NOMO-1 treated with DMSO at 0.1 percent for 48 hours (cell line): ENCODE measurements around the gene ATRNL1.
"Not testable (repeated sequence)": the region's sequence is repeated elsewhere in the genome, so short reads cannot be mapped to it uniquely, and the experiment has no call there.

Experiments used
- DNase-seq: peaks from one replicate; lab custom pipeline; 2025; ENCODE audit not compliant: unreplicated experiment; lab: John Stamatoyannopoulos, UW

ATRNL1 gene

DNA sequence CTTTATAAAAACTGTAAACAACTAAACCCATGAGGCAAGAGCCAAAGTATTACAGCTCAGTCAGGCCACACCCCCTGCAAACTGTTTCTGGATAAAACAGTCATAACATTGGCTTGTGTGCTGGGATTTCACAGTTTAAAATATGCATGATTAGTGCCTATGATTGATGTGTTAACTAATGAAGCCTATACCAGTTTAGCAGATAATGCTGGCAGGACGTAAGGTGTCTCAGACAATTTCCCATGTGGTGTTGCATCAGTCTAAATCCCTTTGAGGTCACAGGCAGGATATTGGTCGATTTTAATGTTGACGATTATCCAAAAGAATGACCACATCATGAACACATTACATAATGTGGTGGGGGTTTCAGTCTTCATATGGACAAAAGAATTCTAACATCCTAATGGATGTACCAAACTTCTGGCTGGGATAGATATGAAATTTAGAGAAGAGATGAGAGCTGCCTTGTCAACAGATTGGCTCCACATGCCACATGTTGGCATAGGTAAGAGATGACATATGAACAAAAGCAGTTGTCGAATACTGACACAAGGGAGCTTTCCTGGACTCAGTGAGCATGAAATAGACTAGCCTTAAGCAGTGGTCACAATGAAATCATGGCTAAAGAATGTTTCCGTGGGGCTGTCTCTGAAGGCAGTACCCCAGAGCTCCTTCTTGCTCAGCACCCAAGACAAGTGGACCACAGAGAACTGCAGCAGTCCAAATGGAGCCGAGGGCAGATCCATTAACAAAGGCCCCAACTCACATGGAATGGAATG is 734.3 kb downstream of the ATRNL1 start:
- DNase-seq = no peak

DNA sequence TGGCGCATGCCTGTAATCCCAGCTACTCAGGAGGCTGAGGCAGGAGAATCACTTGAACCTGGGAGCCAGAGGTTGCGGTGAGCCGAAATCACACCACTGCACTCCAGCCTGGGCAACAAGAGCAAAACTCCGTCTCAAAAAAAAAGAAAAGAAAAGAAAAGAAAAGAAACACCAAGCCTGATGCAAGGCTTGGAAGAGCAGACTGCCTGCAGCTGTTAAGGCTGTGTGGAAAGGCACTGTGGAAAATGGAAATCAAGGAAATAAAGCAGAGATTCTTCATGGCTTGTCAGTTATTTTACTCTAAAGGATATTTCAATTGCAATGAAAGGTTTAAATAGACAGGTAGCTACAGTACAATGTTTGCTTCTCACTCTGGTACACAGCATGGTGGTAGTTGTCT is 735.0 kb downstream of the ATRNL1 start:
- not testable (repeated sequence) for DNase-seq

DNA sequence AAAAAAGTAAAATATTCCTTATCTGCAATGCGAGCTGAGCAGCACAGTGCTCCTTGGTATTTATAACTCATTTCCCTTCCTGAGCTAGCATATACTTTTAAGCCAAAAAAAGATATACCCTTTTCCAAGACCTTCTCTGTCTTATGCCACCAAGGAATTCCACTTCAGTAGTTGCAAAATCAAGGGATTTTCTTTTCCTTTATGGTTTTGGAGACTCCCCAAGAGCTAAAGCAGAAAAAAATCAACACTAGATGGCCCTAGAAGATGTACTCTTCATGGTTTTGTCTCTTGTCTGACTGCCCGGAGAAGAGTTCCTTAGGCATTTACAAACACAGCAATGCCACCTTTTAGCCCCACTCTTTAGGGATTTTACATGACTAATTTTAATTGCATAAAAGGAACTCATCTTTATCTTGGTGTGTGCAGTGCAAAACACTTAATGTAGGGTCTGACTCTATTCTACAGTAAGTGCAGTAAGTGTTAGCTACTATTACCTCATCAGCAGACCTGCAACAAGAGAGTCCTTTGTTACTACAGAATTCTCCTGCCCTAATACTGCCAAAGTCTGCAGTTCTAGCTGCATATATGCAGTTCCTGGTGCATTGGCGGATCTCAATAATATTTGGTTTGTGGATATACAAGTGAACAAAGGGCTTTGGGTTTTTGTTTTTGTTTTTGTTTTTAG is 736.5 kb downstream of the ATRNL1 start:
- DNase-seq = no peak

DNA sequence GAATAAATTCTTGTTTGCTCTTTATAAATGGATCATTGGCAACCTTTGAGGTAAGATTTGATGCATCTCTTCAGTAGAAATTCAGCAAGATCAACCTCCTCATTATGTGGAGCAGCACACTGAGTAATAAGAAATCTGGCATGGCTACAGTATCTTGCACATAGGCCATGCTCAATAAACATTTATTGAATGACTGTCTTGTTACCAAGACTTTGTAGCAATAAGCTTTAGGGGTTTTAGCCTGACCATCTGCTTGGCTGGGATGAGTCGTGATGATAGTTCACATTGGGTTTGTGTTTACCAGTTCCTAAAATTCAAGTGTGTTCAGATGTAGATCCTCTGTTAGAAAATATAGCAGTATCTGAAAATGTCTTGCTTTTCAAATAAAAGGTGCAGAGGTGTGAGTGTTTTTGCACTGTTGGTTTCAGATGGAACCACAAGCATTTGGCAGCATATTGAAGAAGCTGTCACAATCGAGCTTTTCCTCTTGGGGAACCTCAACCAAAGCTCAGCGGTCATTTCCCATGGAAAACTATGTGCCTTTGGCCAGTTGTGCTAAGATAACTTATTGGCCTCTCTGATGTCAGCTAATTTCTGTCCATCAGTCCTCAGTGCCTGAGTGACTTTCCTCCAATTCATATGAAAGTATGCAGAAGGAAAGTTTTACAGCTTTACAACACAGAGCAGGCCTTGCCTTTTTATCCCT is 737.3 kb downstream of the ATRNL1 start:
- no peak for DNase-seq

DNA sequence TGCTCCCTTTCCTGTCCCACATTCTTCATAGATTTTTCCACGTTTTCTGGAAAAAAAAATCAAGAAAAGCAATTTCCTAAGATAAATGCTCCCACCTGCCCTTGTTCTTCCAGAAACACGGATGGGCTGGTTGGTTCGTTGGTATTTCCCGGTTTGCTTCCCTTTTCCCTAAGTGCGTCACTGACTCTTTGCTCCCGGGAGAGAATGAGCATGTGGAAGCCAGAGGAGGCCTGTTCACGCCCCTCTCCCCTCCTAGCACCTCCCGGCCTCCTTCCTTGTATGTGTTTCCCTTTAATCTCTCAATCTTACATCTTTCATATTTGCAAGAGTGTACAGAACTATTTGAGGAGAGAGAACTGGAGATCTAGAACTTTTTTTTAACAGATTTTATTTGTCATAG is 737.9 kb downstream of the ATRNL1 start:
- DNase-seq = no peak

DNA sequence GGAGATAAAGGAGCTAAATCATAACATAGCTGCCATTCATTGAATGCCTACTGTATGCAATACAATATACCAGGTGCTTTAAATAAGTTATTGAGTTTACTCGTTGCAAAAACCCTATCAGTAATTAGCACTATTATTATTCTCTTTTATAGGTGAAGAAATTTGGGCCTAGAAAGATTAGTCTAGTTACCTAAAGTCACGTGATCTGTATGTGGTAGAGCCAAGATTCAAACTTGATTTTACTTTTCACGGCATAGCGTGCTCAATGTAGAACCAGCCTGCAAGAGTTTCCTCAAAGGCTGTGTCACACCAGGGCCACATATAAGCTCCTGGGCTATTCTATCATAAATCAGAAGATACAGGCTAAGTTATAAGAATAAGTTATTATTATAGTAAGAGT is 740.0 kb downstream of the ATRNL1 start:
- DNase-seq = no peak

DNA sequence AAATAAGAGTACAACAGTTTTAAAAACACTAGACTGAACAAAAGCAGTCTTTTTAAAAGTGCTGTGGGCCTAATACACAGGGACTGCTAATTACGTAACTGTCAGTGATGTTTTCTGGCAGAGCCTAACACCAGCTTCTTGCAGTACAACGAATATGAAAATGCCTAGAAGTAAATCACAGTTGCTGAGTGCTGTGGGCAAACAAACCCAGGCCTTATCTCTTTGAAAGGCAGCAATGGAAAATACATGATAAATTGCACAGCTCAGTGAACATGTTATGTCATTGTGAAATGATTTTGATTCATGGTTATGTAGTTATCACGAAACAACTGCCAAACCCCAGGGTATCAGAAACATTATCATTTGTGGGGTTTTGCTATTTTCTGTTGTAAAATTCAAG is 751.4 kb downstream of the ATRNL1 start:
- DNase-seq = no peak

DNA sequence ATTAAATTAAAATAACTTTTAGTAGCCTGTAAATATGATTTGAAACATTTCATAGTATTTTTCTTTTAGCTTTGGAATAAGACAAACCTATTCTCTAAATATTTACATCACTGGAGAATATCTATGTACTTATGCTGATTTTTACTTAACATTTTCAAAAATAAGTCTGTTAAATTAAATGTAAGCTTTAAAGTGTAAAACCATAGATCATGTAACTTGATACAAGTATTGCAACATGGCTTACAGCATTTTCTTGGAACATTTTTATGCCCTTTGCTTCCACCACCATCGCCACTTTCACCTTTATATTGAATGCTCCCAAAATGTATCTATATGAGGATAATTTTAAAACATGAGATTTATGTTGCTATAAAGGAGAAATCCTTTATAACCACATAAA is 752.8 kb downstream of the ATRNL1 start:
- no peak for DNase-seq

DNA sequence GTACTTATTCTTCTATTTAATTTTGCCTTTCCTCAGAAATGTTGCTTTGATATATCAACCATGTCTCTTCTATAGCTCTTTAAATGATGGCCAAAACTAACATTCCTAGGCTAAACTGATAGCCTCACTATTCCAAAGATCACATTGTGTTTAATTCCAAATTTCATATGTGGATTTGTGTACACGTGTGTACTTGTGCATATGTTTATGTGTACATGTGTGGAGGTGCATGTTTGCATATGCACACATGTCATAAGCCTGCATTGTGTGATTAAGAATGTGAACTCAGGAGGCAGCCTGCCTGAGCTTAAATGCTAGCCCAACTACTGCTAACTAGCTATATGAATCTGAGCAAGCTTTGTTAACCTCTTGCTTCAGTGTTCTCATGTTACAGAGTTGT is 753.4 kb downstream of the ATRNL1 start:
- DNase-seq = no peak

DNA sequence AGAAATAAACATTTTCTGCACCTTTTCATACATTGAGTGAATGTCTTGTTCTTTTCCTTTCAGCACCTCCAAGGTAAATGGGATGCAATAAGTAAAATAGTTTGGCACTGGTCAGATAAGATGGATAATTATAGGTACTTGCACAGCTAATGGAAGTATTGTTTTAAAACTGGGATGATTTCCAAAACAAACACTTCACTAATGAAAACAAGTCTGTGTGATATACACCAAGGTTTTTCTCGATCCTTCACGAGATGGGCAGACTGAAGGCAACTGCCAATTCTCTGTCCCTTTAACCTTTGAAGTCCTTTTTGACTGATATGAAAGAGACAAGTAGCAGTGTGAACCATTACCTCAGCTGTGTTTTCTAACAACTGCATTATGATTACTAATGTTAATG is 756.0 kb downstream of the ATRNL1 start:
- DNase-seq = no peak

DNA sequence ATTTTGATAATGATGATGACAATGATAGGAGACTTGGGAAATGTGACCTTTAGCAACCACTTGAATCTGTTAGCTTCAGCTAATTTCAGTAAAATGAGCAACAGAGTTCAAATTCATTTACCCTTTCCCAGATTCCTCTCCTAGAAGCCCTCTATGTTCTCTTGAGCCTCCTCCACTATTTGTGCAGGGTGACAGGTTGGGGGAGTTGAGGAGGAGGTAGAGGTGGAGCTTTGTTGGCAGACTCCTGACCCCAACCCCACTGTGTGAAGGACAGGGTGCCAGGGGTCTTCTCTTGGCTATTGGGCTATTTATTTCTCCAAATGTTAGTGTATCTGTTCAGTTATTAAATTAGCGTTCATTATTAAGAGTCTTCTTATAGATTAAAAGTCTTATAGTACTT is 757.5 kb downstream of the ATRNL1 start:
- DNase-seq = no peak

DNA sequence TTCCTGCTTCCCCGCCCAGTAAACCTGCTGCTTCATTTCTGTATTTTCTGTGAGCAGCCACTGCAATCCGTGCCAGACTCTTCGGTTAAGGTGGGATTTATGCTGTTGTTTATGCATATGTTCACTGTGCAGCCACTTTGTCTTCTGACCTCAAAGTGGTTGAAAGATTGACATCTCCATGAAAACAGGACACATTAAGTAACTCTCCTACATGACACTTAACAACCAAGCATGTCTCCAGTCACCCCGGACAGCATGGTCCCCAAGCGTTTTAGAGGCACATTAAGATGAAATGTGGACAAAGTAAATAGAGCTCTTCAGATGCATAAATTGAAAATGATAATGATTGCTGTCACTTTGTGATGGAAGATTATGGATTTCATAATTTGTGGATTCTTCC is 758.5 kb downstream of the ATRNL1 start:
- no peak for DNase-seq

DNA sequence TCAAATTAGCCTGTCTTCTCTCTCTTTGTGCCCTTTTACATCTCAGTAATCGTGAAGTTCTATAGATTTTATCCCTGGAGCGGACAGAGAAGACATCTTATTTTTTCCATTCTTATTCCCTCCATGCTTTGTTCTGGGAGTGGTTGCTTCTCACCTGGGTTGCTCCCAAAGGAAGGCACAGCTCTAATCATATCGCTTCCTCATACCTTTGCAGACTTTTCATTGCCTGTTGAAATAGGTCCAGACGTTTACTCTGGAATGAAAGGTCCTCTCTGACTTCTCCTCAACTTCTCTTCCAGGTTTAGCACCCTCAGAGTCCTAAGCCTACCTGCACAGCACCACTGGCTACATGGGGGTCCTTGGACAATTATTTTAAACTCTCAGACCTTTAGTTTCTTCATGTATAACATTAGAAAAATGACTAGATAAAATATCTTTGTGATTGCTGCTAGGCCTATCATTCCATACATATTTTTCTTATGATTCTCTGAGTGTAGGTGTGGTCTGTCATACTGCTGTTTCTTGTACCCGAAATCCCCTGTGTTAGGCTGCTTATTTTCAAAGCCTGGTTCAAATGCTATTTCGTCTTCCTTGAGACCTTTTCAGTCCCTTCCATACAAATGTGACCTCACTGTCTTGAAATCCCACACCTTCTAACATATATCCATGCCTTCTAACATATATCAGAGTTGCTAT is 761.7 kb downstream of the ATRNL1 start:
- DNase-seq = no peak

DNA sequence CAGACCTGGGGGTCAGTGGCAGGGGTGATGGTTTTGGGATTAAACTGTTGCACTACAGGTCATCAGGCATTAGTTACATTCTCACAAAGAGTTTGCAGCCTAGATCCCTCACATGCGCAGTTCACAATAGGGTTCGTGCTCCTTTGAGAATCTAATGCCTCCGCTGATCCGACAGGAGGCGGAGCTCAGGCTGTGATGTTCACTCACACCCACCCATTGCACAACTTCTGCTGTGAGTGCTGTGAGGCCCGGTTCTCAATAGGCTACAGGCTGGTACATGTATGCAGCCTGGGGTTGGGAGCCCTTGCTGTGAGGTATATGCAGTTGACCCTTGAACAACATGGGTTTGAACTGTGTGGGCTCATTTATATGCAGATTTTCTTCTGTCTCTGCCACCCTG is 763.4 kb downstream of the ATRNL1 start:
- no peak for DNase-seq

DNA sequence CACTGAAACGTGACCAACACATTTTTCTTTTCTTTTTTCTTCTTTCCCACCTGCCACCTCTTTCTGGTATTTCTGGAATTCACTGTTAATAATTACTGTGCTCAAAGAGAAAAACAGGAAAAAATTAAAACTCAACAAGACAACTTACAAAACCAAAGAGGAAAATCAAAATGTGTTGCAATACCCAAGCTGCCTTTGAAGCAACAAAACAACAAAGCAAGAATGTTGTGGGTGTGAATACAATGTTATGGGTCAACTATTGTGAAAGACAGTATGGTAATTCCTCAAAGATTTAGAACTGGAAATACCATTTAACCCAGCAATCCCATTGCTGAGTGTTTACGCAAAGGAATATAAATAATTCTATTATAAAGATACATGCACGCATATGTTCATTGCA is 764.7 kb downstream of the ATRNL1 start:
- DNase-seq = no peak

DNA sequence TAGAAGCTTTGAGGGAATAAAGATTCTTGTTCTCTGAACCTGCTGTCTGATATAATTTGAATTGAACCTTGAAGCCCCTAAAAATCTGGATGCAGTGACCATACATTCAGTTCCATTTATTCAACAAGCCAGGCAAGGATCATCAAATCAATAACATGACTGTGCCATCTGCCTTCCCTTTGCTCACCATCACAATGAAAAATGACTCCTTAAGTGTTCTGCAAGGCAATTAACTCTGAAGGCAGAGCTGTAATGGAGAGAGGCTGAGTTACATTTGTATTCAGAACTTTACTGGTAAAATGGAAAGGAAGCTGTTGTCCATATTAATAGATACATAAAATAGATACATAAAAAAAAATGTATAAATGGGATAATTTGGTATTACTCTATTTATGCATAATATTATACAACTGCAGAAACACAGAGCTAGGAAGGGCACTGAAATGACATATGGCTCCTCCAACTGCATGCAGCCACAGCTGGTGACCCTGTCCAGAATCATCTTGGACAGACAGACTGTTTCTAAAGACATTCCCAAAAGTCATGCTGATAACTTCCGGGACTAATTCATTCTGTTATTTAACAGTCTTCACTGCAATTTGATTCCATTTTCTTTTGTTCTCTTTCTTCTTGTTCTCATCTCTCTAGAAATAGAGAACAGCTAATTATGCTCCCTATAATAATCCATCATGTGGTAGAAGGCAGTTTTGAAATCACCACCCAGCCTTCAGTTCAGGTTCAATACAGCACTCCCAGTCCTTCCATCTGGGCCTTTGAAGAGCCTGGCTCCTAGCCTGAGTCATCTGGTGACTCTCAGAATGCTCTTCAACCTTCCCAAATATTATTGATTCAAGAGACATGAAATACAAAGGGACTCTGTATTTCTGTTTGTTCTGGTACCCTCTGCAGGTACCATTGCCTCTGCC is 767.3 kb downstream of the ATRNL1 start:
- DNase-seq = no peak

DNA sequence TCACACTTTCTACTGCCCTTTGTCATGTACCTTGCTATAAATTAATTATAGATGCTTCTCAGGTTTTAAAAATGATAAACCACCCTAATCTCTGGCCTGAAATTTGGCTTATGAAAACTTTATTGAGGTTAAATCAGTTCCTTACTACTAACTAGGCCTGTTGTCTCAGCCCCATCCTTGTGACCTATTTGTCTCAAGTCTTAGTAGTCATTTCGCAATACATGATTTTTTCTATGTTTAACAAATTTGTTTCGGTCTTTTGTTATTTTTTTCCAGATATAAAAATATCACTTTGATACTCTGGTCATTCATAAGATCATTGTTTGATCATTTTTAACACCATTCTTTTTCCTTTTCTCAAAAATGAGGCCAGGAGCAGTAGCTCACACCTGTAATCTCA is 768.3 kb downstream of the ATRNL1 start:
- DNase-seq = no peak

DNA sequence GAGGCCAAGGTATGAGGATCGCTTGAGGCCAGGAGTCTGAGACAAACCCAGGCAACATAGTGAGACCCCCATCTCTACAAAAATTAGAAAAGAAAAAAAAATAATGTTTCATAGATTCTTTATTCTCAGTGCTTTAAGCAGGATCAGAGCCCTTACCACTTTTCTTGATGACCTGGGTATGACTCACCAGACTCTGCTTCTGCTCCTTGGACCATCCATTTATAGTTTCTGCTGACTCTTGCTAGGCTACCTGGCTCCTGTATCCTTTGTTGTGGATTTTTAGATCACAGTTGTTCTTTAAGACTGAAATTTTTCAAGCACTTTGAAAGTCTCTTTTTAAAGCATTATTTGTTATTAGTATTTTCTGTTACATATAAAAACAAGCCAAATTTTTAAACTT is 768.7 kb downstream of the ATRNL1 start:
- no peak for DNase-seq

DNA sequence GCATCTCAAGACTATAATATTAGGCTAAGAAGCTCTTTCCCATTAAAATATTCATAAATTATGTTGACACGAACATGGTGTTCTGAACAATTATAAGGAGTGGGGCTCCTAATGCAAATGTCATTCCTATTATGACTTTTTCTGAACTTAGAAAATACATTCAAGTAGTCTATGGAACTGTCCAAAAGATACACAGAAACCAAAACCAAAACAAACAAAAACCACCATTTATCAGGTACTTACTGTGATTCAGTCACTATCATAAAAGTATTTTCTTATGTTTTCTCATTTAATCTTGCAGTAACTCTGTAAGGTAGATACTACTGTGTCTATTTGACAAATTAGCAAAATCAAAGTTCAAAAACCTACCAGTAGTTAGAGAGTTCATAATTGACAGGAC is 773.0 kb downstream of the ATRNL1 start:
- DNase-seq = no peak

DNA sequence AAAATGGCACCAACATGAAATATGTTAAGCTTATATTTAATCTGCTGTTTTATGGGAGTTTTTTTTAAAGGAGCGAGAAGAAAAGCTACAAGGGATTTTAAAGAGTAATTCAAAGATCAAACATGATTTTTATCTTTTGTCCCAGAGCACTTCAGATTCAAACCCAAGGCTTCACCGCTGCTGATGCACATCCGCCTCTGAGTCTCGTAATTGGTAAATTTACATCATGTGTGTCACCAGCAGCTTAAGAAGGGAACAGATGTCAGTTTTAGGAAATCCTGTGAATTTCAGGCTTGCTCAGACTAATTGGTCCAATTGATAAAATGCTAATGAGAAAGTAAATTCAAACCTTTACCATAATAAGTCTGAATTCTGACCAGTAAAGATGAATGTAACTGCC is 773.5 kb downstream of the ATRNL1 start:
- no peak for DNase-seq

DNA sequence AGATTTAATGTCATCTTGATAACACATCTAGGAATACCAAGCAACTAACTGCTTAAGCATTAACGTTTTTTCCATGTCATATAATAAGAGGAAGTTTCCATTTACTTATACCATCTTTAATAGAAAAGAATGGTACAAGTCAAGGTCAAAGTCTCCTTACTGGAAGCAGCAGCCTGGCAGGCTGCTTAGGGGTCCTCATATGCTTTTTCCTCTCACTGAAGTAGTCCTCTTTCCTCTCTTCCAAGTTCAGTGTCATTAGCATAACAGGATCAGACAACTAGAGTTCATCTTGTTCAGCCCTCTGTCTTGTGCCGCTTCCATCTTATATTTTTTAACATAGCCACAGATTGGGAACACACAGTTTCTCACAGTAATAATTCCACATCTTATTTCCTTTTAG is 774.1 kb downstream of the ATRNL1 start:
- no peak for DNase-seq
